HG03521 (cell line): ENCODE measurements around the gene EZH1.
"Not testable (repeated sequence)": the region's sequence is repeated elsewhere in the genome, so short reads cannot be mapped to it uniquely, and the experiment has no call there.

Experiments
- ATAC-seq: cut with Tn5 transposase; IDR thresholded peaks from one replicate; pipeline ENCODE4 v1.9.1; 2021; ENCODE audit warnings: mild to moderate bottlenecking, moderate library complexity; ENCODE audit not compliant: unreplicated experiment

EZH1 gene

DNA sequence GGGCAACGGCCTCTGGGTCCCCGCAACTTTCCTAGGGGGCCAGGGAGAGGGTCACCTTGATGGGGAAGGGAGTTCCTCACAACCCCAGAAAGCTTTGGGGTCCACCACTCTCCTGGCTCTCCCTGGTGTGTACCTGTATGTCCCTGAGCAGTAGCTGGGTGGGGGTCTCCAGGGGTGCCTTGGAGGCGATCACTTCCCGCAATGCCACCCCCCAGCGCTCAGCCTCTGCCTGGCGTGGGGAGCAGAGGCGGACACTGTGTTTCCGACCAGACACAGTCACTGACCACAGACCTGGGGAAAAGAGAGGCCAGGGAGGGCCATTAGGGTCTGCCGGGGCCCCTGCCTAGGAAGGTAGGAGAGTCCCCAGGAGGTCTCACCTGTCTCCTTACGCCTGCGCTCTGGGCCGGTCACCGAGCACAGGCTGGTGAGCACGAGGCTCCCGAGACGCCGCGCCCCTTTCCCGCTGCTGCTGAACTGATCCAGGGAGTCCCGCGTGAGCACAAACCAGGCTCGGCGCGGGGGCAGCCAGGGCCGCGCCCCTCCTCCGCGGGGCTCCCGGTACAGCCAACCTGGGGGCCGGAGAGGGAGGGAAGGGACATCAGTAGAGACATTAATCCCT is 71.5 kb downstream of the EZH1 start:
- no peak for ATAC-seq

DNA sequence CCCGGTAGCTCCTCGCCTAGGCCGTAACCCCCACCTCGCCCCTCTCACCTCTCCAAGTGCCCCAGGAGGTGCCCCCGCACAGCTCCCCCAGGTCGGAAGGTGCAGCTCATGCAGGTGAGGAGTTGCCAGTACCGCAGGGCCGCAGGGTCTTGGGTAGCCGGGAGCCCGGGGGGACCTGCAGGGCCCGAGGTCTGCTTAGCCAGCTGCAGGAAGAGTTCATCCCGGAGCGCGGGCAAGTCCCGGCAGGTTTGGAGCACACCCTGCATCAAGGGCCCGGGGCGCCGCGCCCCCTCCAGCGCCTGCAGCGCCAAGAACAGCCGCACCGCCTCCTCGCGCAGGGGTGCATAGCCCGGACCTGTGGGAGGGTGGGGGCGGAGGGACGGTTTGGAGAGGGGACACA is 72.8 kb downstream of the EZH1 start:
- ATAC-seq: no peak

DNA sequence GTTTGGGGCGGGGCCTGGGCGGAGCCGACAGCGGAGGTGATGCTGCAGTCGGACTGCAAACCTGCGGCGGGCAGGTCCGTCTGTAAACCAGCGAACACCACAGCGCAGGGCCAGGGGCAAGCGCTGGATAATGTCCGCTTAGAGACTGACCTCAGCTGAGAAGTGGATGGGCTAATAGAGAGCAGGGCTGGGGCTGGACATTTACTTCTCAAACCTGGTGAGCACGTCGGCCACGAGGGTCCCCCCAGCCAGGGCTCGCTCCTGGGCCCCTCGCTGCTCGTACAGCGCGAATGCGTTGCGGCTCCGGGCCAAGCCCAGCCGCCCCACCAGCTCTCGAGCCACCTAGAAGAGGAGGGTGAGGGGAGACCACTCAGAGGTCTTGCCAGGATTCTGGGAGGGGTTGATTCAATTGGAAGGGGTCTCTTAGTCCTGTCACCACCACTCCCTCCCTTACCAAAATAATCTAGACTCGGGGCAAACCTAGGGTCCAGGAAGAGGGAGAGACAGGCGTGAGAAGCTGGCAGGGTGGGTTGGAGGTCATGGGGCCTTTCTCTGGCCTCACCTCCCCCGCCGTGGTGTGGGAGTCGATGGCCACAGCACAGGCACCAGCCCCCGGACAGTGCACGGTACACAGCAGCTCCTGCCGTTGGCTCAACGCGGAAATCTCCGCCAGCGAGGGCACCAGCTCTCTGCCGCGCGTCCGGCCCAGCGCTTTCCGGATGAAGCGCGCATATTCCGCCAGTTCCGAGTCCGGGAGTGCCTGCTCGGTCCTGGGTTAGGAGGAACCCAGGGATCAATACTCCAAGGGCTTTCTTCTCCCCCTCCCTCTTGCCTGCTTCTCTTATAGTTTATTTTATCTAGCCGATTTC is 73.8 kb downstream of the EZH1 start:
- ATAC-seq: no peak

DNA sequence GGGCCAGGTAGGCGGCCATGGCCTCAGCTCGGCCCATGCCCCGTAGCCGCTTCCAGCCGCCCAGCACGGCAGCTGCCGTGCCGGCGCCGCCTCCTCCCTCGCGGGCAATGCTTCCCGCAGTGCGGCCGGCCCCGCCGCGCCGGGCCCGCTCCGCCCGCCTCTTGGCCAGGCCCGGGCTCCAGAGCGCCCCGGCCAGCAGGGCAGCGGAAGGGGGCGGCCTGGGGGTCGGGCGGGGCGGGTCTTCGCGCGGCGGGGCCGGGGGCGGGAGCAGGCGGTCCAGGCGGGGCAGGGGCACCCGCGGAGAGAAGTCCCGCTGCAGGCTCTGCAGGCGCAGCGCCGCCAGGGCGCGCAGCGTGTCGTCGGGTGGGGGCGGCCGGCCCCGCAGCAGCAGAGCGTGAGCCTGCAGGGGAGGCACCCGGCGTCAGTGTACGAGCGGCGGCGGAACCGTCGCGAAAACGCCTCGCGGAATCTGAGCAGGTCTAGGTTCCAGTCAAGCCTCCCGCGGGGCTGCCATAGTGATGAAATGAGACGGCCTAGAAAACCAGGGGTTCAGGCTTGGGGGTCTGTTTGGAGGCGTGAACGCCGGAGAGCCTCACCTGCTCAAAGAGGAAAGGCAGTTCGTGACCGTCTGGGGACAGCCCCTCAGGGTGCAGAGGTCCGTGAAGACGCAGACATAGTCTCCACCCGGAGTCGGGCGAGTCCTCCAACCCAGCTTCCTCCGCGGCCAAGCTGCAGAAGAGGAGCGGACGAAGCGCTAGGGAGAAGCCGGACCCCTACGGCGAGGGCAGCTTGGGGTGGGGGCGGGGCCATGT is 74.7 kb downstream of the EZH1 start:
- ATAC-seq: no peak

DNA sequence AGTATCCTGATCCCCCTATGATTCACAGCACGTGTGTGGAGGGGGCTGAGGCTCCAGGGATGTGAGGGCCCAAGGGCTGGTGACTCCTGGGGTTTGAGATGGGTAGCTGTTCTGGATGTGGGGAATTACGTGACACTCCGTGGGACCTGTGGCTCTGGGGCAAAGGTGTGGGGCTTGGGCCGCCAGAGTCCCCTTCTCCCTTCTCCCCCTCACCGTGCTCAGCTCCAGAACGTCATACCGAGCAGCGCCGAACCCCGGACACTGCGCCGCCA is 75.2 kb downstream of the EZH1 start:
- no peak for ATAC-seq

DNA sequence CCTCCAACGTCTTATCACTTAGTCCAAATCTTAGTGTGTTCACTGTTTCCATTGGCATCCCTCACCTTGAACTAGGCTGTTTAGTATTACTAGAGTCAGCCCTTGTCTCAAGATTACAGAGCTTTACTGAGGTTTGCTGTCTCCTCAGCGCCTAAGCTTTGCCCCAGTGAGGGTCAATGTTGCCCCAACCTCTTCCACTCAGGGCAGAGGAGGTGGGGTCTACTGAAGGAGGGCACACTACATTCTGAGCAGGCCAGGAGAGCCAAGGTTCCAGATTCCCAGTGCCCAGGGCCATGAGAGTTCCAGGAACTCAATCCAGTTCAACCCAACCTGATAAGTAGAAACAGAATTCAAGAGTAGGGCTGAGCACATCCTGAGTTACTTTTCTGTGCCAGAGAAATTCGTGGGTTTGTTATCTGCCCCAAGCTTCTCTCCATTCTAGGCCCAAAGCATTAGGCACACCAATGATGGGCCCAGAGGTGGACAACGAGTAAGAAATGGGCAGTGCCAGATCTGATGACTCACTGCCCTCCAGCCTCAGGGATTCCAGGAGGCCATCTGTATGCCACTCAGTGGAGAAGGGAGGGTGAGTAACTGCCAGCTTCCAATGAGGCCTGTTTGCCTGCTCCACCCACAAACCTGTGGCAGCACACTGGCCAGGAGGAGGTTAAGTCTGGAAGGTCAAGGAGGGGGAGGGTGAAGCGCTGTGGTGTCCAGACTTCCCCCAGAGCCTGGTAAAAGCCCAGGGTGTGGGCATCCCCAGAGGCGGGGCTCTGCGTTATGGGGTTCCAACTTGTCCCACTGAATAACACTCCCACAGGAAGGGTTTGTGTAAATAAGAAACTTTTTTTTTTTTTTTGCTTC is 77.5 kb downstream of the EZH1 start:
- no peak for ATAC-seq

DNA sequence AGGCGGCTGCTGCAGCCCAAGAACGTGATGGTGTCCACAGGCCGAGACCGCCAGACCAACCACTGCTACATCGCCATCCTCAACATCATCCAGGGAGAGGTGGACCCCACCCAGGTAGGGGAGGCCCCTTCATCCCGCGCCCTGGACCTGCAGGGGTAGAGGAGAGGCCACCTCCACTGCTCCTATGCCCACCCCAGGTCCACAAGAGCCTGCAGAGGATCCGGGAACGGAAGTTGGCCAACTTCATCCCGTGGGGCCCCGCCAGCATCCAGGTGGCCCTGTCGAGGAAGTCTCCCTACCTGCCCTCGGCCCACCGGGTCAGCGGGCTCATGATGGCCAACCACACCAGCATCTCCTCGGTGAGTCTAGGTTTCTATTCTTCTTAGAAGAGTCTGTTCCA is 78.7 kb downstream of the EZH1 start:
- ATAC-seq: not testable (repeated sequence)

DNA sequence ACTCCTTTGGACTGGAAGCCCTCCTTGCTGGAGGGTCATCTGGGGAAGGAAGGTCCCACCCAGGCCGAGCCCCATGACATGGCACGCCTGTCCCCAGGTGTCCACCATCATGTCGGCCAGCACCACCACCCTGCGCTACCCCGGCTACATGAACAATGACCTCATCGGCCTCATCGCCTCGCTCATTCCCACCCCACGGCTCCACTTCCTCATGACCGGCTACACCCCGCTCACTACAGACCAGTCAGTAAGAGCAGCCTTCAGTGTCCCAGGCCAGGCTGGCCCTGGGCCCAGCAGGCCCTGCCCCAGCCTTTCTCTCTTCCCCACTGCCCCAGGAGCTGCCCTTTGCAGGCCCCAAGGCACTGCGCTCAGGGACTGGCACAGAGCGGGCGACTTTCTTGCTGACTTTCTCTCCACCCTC is 79.2 kb downstream of the EZH1 start:
- ATAC-seq: no peak

DNA sequence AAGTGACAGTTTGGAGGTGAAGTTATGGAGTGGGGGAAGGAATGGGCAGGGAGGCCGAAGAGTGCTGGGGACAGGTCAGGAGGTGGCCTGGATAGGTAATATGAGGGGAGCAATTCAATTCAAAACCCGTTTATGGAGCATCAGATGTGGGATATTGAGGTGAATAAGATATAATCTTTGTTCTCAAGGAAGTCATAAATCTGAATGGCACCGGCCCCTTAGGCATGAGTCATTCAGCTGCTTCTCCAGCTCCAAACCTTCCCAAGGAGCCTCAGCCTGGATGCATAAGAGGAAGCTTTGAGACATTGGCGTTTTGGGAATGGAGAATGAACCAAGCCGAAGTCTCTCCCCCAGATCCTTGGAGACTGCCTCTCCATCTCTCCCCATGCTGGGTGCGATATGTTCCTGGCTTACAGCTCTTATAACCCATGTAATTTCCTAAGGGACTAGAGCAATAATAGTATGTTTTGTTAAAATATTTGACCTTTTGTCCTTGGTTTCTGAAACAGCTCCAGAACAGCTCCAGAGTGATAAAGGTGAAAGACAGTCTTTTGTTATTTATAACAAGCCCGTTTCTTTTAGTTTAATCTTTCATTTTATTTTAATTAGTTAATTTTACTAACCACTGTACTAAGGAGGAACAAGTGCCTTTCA is 84.0 kb downstream of the EZH1 start:
- no peak for ATAC-seq

DNA sequence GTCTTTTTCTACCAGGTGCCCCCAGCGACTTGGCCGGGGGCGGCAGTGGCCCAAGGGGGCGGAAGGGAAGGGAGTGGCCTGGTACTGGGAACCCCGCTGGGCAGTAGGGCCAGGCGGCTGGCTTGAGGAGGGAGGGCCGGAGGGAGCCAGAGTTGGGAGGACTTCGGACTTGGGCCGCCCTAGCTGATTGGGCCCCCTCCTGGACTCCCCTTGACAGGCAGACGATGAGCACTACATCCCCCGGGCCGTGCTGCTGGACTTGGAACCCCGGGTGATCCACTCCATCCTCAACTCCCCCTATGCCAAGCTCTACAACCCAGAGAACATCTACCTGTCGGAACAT is 84.9 kb downstream of the EZH1 start:
- ATAC-seq: not testable (repeated sequence)

DNA sequence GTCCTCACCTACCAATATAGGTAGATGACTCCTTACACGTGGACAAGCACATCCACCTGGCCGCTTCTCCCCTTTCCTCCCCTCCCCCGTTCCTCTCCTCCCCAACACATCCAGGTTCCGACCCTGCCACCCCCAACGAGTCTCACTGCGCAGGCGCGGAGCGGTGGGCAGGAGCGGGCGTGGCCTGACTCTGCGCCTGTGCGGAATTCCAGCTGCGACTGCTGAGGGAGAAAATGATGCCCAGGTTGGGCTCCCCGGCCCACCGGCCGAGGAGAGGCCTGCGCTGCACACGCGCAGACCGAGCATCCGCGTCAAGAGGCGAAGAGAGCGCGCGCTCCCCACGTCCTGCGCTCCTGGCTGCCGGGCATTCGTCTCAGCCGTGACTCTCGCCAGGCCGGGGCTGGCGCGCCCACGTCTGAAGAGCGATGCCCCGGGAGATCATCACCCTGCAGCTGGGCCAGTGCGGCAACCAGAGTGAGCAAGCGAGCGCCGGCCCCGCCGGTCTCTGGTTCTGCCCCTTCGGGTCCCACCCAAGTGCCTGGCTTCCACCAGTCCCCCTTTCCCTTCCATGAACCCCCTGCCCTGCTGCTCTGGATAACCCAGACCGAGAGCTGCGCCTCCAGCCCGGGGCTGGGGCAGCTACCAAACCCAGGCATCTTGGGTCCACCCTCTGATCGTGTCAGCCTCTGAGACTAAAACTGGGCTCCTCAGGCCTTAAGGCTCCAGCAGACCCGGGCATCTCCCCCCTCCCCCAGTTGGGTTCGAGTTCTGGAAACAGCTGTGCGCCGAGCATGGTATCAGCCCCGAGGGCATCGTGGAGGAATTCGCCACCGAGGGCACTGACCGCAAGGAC is 85.5 kb downstream of the EZH1 start, which contains the start of gene TUBG2:
Gene TUBG2 (plus strand): TSS at position 206 of the 853 bp plus-strand sequence. CDS start 220 bp downstream, at position 426.
- ATAC-seq: no peak

DNA sequence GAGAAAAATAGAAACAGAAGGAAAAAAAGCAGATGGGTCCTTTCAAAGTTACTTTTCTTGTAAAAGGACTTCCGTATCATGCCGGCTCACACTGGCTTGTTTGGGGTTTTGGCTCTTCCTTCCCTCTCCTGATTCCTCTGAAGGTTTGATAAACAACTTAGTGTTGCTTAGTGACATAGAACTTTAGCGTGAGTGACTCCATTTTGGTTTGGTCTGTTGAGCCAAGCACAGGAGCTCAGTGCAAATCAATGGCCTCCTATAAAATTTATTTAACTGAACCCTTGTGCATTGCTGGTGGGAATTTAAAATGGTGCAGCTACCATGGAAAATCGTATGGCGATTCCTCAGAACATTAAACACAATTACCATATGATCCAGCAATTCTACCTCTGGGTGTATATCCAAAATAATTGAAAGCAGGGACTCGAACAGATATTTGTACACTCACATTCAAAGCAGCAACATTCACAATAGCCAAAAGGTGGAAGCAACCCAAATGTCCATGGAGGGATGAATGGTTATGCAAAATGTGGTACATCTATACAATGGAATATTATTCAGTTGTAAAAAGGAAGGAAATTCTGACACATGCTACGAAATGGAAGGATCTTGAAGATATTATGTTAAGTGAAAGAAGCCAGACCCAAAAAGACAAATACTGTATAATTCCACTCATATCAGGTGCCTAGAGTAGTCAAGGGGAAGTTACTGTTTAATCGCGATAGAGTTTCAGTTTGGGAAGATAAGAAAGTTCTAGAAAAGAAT is 86.8 kb downstream of the EZH1 start:
- no peak for ATAC-seq

DNA sequence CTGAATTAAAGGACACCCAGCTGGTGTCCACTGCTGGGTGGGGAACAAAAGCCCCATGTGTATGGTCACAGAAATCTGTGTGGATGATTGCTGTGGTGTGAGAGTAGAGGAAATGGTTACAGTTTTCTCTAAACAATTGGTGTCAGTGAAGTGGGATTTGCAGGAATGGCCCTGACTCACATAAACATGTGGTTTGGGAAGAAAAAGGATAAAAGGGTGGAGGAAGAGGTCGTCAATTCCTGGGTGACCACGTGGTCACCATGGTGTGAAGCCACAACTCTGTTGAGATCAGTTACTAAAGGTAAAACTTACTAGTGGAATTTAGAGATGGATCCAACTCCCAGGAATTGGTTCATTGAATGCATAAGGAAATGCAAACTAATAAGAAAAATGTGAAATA is 89.3 kb downstream of the EZH1 start:
- no peak for ATAC-seq

DNA sequence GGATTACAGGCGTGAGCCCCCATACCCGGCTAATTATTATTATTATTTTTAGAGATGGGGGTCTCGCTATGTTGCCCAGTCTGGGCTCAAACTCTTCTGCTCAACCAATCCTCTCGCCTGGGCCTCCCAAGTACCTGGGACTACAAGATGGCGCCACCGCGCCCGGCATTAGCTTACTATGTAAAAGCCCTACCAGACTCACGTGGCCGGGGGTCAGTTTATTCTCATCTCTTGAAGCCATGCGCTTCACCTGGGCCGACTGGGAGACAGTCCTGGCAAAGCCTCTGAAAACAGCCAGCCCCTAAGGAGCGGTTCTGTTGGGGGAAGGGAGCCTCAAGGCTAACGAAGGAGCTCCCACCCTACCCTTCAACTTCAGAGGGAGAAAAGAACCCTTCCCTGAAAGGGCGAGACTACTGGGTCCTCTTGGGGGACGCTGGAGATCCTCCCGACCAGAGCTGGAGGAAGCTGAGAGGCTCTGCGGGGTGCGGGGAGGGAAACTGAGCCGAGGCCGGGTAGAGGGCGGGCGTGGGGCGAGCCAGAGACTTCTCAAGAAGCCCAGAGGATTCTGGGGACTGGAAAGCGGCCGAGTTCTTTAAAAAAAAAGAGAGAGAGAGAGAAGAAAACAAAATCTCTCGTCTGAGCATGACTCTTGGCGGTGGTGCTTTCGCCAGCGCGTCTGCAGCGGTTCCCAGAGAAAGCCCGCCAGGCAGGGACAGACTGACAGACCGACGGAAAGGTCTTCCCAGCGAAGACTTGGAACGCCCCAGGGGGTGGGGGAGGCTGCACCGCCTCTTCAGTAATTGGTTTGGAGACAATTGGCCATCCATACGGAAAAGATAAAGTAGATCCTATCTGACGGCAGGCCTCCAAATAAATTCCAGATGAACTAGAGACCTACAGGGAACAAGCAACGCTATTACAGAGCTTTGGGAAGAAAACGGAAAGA is 91.4 kb downstream of the EZH1 start:
- no peak for ATAC-seq

DNA sequence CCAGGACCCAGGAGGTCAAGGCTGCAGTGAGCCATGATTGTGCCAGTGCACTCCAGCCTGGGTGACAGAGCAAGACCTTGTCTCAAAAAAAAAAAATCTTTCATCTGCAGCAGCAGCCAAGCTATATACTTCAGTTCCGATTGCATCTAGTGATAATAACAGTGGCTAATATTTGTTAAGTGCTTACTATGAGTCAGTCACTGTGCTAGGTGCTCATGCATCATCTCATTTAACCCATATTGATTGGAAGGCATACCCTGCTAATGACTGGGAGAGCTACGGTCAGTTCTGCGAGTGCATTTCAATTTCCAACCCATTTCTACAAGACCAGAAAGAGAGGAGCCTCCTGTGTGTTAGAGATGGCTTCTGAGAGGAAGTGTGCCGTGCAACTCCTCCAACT is 93.4 kb downstream of the EZH1 start:
- no peak for ATAC-seq
